ENCODE data around the gene ZNF174. TPM values are rescaled to one million over a fixed set of nuclear protein-coding genes. Genes with fewer than 3 reads are reported as not detected.

Gene ZNF174
- total RNA-seq, 1 experiment from 2014 or later = 10.8 TPM

GRCh38 chr16:3458852-3459361 lies 57.9 kb downstream of the ZNF174 start:
- DNase-seq = no peak
- H3K4me1 Mint-ChIP-seq = peaks cover 34 to 36% of the 10 kb centered on the region in 2 experiments
- Histone ChIP-seq H3K23ac (ENCODE audit: insufficient read length, low read depth, low read length) (no peak overlapping the region), H3K9me3 (ENCODE audit: control insufficient read depth, low read depth, low read length) (no peaks in the 10 kb centered on the region), H3K9ac (ENCODE audit: extremely low read depth, insufficient read length, low read length) (peak overlapping the region; percentile 86), H3K4me1 (ENCODE audit: insufficient read depth, low read length) (peaks cover 8% of the 10 kb centered on the region; the same call in 1 of the 2 replicates), H3T11ph (ENCODE audit: low read length) (no peak overlapping the region), H2BK120ac (ENCODE audit: low read depth, low read length, poor library complexity, severe bottlenecking) (no peak overlapping the region), H4K8ac (replicated peaks; ENCODE audit: insufficient read length, low read depth, low read length) (no peak overlapping the region), H2BK20ac (ENCODE audit: low read depth, low read length, poor library complexity, severe bottlenecking) (no peak overlapping the region), H2BK5ac (ENCODE audit: insufficient read length, low read length) (no peak overlapping the region), H3K56ac (ENCODE audit: insufficient read length, low read depth, low read length) (no peak overlapping the region), H3K23me2 (ENCODE audit: insufficient read length, low read depth, low read length, poor library complexity, severe bottlenecking) (peaks cover 8% of the 10 kb centered on the region), H3K79me1 (ENCODE audit: insufficient read depth, low read depth, low read length, poor library complexity, severe bottlenecking) (peaks cover 7% of the 10 kb centered on the region), H2BK12ac (ENCODE audit: insufficient read length, low read depth, low read length) (peak overlapping the region; percentile 43), H4K91ac (ENCODE audit: insufficient read length, low read depth, low read length) (no peak overlapping the region), H2AFZ (ENCODE audit: low read length) (no peak overlapping the region), H3K27me3 (ENCODE audit: insufficient read depth, low read length) (no peaks in the 10 kb centered on the region), H3K27ac (ENCODE audit: insufficient read length, low read depth, low read length) (no peak overlapping the region), H3K79me2 (ENCODE audit: insufficient read depth, low read length) (peaks cover 20% of the 10 kb centered on the region), H3K18ac (ENCODE audit: insufficient read length, low read depth, low read length) (peak overlapping the region; percentile 46), H3K4ac (ENCODE audit: low read depth, low read length) (no peak overlapping the region), H2BK15ac (ENCODE audit: low read depth, low read length) (no peak overlapping the region), H4K5ac (ENCODE audit: insufficient read length, low read depth, low read length) (no peak overlapping the region), H2AK5ac (ENCODE audit: insufficient read length, low read length) (no peak overlapping the region), H3K14ac (ENCODE audit: insufficient read depth, low read length) (peak overlapping the region; percentile 96; the same call in 1 of the 2 replicates), H4K20me1 (ENCODE audit: control insufficient read depth, insufficient read depth, insufficient read length) (no peaks in the 10 kb centered on the region), H3K4me2 (ENCODE audit: insufficient read depth, insufficient read length, low read length) (peak overlapping the region; percentile 90)
- no peaks in the 10 kb centered on the region for H3K9me3 Mint-ChIP-seq
- WGBS (ENCODE audit: extremely low coverage, insufficient read length, low lambda C conversion rate) = no CpG with 5 or more reads among the region's 10 CpGs
- TF ChIP-seq CTCF (conservative IDR thresholded peaks at IDR 0.05) = no peak
- peak overlapping the region; percentile 87 to 95 (median 94); a peak in 6 of 7 replicates for H3K27ac Mint-ChIP-seq
- no peaks in the 10 kb centered on the region for H3K27me3 Mint-ChIP-seq (ENCODE audit: low read depth)
- H3K4me3 Mint-ChIP-seq = peak overlapping the region; percentile 92 to 96
- H3K36me3 Mint-ChIP-seq (ENCODE audit: insufficient read depth in 1 of 3, low read depth in 3 of 3) = no peaks in the 10 kb centered on the region

Other genes with a start within 250 kb of the ZNF174 start
- gene OR1F1, start 213.0 kb upstream of the ZNF174 start, total RNA-seq (2021) = not detected in 2 replicates
- 14.8 and 14.9 TPM in 2 replicates for gene ZNF200, start 166.1 kb upstream of the ZNF174 start, total RNA-seq (2021)
- not detected in 2 replicates for gene MEFV, start 144.6 kb upstream of the ZNF174 start, total RNA-seq (2021)
- gene ZNF263, start 117.7 kb upstream of the ZNF174 start, total RNA-seq (2021) = 35.7 and 36.3 TPM in 2 replicates
- gene TIGD7, start 95.8 kb upstream of the ZNF174 start, total RNA-seq (2021) = 4.1 and 4.2 TPM in 2 replicates
- 37.9 and 42.4 TPM in 2 replicates for gene ZNF75A, start 95.7 kb upstream of the ZNF174 start, total RNA-seq (2021)
- not detected in 2 replicates for gene OR2C1, start 45.3 kb upstream of the ZNF174 start, total RNA-seq (2021)
- 18.0 and 20.0 TPM in 2 replicates for gene ZSCAN32, start 211 bp upstream of the ZNF174 start, total RNA-seq (2021)
- gene ZNF597, start 42.3 kb downstream of the ZNF174 start, total RNA-seq (2021) = 3.4 and 3.5 TPM in 2 replicates
- gene NAA60, start 42.5 kb downstream of the ZNF174 start, total RNA-seq (2021) = 49.3 and 50.4 TPM in 2 replicates
- not detected in 2 replicates for gene C16orf90, start 94.3 kb downstream of the ZNF174 start, total RNA-seq (2021)
- gene CLUAP1, start 99.8 kb downstream of the ZNF174 start, total RNA-seq (2021) = 10.6 and 13.4 TPM in 2 replicates
- 0.44 TPM in 2 replicates for gene NLRC3, start 176.2 kb downstream of the ZNF174 start, total RNA-seq (2021)
- gene SLX4, start 210.4 kb downstream of the ZNF174 start, total RNA-seq (2021) = 9.9 and 10.0 TPM in 2 replicates